Endothelial cell of umbilical vein (primary cell): ENCODE results near the gene TSHZ1. TPM values are rescaled to one million over a fixed set of nuclear protein-coding genes. Genes with fewer than 3 reads are reported as not detected.

ENCODE experiments used
- BruUV-seq: library from RNA; stranded (reverse); fragments of 400-500 nt; replicated peaks from 2 replicates; lab custom pipeline; 2021; lab: Mats Ljungman, UMichigan
- CTCF ChIA-PET: fragments of 300-600, 350-600 bp; sonication (Branson Sonifier 250); formaldehyde crosslinking; loops from one replicate; lab custom pipeline; 2021; ENCODE audit warnings: antibody characterized with exemption, inconsistent platforms; lab: Charles Lee
- POLR2A ChIA-PET: fragments of 300-600, 350-600 bp; sonication (Branson Sonifier 250); formaldehyde crosslinking; loops from one replicate; lab custom pipeline; 2021; ENCODE audit warnings: antibody characterized with exemption, inconsistent platforms; lab: Charles Lee
- DNase-seq: peaks from one replicate; pipeline ENCODE4 v3.0.0-alpha.2; 2011; ENCODE audit warnings: low read depth, low spot score
- FAIRE-seq: peaks from 2 replicates; lab custom pipeline; 2011; peaks lifted over from hg19 to GRCh38; lab: Jason Lieb, UNC
- H2AFZ ChIP-seq: 2 replicates; pipeline ENCODE4 v1.6.0; 2012; ENCODE audit warnings: low read depth, low read length, control low read depth, inconsistent platforms
- H3K27ac ChIP-seq: 2 replicates; pipeline ENCODE4 v1.5.1; 2011; ENCODE audit warnings: low read depth, mild to moderate bottlenecking, control low read depth, low read length, moderate library complexity; ENCODE audit not compliant: insufficient read depth
- H3K27me3 ChIP-seq, 2 experiments: 2 replicates each; pipeline versions ENCODE4 v1.6.0 to v1.6.1; 2011; ENCODE audit warnings: low read length in 2 of 2, mixed read lengths in 1 of 2; ENCODE audit not compliant: control insufficient read depth in 2 of 2, insufficient read depth in 2 of 2
- H3K36me3 ChIP-seq, 2 experiments: 2 replicates in 1 of 2; 3 replicates in 1 of 2; pipeline ENCODE4 v1.5.1; 2011; ENCODE audit warnings: low read length in 2 of 2, mild to moderate bottlenecking in 1 of 2, moderate library complexity in 1 of 2; ENCODE audit not compliant: control insufficient read depth in 2 of 2, insufficient read depth in 2 of 2; ENCODE audit errors: extremely low read depth in 1 of 2
- H3K4me1 ChIP-seq: 3 replicates; pipeline ENCODE4 v1.5.1; 2011; ENCODE audit warnings: mild to moderate bottlenecking, low read length; ENCODE audit not compliant: control insufficient read depth, insufficient read depth; ENCODE audit errors: extremely low read depth
- H3K4me2 ChIP-seq: 2 replicates; pipeline ENCODE4 v1.6.1; 2011; ENCODE audit warnings: low read length, control low read depth, mixed read lengths; ENCODE audit not compliant: insufficient read depth
- H3K4me3 ChIP-seq, 3 experiments: fragments of 200-600 bp in 1 of 3; sonication (generic), shearing (Covaris generic) in 1 of 3; replicated peaks in 1 of 3; 2 replicates each; pipeline ENCODE4 v1.5.1; 2011 to 2016; ENCODE audit warnings: control low read depth in 3 of 3, low read length in 3 of 3, mild to moderate bottlenecking in 2 of 3, inconsistent platforms in 1 of 3, low read depth in 1 of 3, moderate library complexity in 1 of 3; ENCODE audit not compliant: insufficient read depth in 1 of 3
- H3K79me2 ChIP-seq: 2 replicates; pipeline ENCODE4 v1.6.0; 2012; ENCODE audit warnings: low read length, inconsistent platforms; ENCODE audit not compliant: control insufficient read depth, insufficient read depth
- H3K9ac ChIP-seq: replicated peaks from 2 replicates; pipeline ENCODE3; 2011; ENCODE audit warnings: low read length, control low read depth; ENCODE audit not compliant: insufficient read depth; ENCODE audit errors: extremely low read depth
- H3K9me1 ChIP-seq: replicated peaks from 3 replicates; pipeline ENCODE4 v1.6.0; 2011; ENCODE audit warnings: mild to moderate bottlenecking, low read length; ENCODE audit not compliant: control insufficient read depth, insufficient read depth; ENCODE audit errors: extremely low read depth
- H3K9me3 ChIP-seq: replicated peaks from 2 replicates; pipeline ENCODE4 v1.5.1; 2012; ENCODE audit warnings: low read length, inconsistent platforms; ENCODE audit not compliant: control insufficient read depth, insufficient read depth
- H4K20me1 ChIP-seq: replicated peaks from 2 replicates; pipeline ENCODE3; 2011; ENCODE audit warnings: mild to moderate bottlenecking, low read length; ENCODE audit not compliant: control insufficient read depth, insufficient read depth; ENCODE audit errors: extremely low read depth
- EZH2 ChIP-seq: IDR thresholded peaks from 2 replicates; pipeline ENCODE4 v1.6.1; 2012; ENCODE audit warnings: borderline replicate concordance, low read depth, mild to moderate bottlenecking, moderate library complexity, low read length, inconsistent platforms; ENCODE audit not compliant: severe bottlenecking
- FOS ChIP-seq: IDR thresholded peaks from 2 replicates; pipeline ENCODE4 v1.6.1; 2011; ENCODE audit warnings: mild to moderate bottlenecking, low read length, moderate library complexity, borderline replicate concordance; ENCODE audit not compliant: insufficient read depth
- GATA2 ChIP-seq: IDR thresholded peaks from 2 replicates; pipeline ENCODE4 v1.7.0; 2011; ENCODE audit warnings: low read depth, mild to moderate bottlenecking, moderate library complexity, mixed read lengths, low read length; ENCODE audit not compliant: insufficient read length, insufficient read depth
- JUN ChIP-seq: IDR thresholded peaks from 2 replicates; pipeline ENCODE4 v1.6.1; 2011; ENCODE audit warnings: borderline replicate concordance, low read depth; ENCODE audit not compliant: insufficient read length, insufficient read depth
- MAX ChIP-seq: IDR thresholded peaks from 2 replicates; pipeline ENCODE4 v1.6.1; 2011; ENCODE audit not compliant: insufficient read depth, insufficient read length
- MYC ChIP-seq: IDR thresholded peaks from one replicate; pipeline ENCODE4 v1.6.1; 2011; ENCODE audit warnings: mild to moderate bottlenecking, low read depth, low read length
- POLR2A ChIP-seq: IDR thresholded peaks from 2 replicates; pipeline ENCODE4 v1.6.1; 2012; ENCODE audit warnings: low read depth, mild to moderate bottlenecking, control low read depth, low read length
- POLR2AphosphoS5 ChIP-seq: IDR thresholded peaks from 2 replicates; pipeline ENCODE4 v1.6.1; 2012; ENCODE audit warnings: low read depth, mild to moderate bottlenecking, control low read depth, low read length, moderate library complexity; ENCODE audit not compliant: insufficient read depth
- dilution Hi-C: fragments of 300-500 bp; cut with MboI; formaldehyde crosslinking; loops from one replicate; pipeline ENCODE4 v1.15.0; 2019; ENCODE audit warnings: low sequenced_read_pairs; ENCODE audit not compliant: extremely low pct_ligation_motif_present
- intact Hi-C: fragments of 100-400 bp; cut with micrococcal nuclease; formaldehyde crosslinking; loops from one replicate; pipeline ENCODE4 v1.10.0; 2022
- polyA plus RNA-seq, 4 experiments: library from polyadenylated mRNA; depleted of rRNA in 3 of 4; stranded (reverse) in 3 of 4; unstranded in 1 of 4; fragments of >200 nt; gene quantifications; 2 replicates each; pipeline versions ENCODE4 v1.2.1 to v1.2.3, GENCODE V29; 2011 to 2012; ENCODE audit warnings: missing spikeins in 1 of 4
- total RNA-seq: library from RNA; stranded (reverse); gene quantifications from 2 replicates; pipeline ENCODE4 v1.2.3, GENCODE V29; 2021
- TF ChIP-seq, protein P1 (sequence below), 2 donors: IDR thresholded peaks; 1 replicate in 1 of 2; 2 replicates in 1 of 2; pipeline ENCODE4 v1.5.1; 2011; ENCODE audit warnings: low read length in 2 of 2, mild to moderate bottlenecking in 2 of 2, moderate library complexity in 2 of 2, control low read depth in 1 of 2, inconsistent platforms in 1 of 2, low read depth in 1 of 2; ENCODE audit not compliant: insufficient read depth in 1 of 2; ENCODE audit errors: extremely low read depth in 1 of 2

TSHZ1 gene
- total and polyA plus RNA-seq, 2 donors (not counting 3 experiments of a cell fraction or from before 2014, with no cell fraction given): 4.2 to 10.2 TPM

DNA sequence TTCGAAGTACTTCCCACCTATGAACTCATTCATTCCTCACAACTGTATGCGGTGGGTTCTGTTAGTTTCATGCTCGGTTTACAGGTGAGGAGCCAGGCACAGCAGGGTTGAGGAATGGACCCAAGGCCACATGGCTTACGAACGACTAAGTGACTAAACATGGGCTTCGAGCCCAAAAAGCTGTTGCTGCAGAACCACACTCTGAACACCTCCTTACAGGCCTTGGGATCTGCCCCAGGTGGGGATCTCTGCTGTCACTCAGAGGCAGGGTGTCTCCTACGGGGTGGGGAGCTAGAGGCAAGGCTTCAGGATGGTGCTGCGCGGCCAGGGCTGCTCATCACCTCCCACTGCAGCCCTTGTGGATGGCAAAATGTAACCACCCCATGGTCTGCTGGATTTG lies 80.9 kb downstream of the TSHZ1 start:
- DNase-seq: no peak
- Histone ChIP-seq H3K4me3 (no peak overlapping the region), H3K4me2 (no peak overlapping the region), H3K27ac (no peak overlapping the region), H3K9me3 (no peaks in the 10 kb centered on the region), H3K79me2 (no peaks in the 10 kb centered on the region), H3K9ac (no peak overlapping the region), H3K4me1 (no peaks in the 10 kb centered on the region), H3K36me3 (peaks cover 0 to 11% of the 10 kb centered on the region in 2 experiments), H2AFZ (no peak overlapping the region), H4K20me1 (no peaks in the 10 kb centered on the region), H3K27me3 (no peaks in the 10 kb centered on the region), H3K9me1 (no peaks in the 10 kb centered on the region)
- TF ChIP-seq POLR2A (no peak), MAX (no peak), FOS (no peak), POLR2AphosphoS5 (no peak), JUN (no peak), EZH2 (no peak), GATA2 (no peak), MYC (no peak)
- TF ChIP-seq, protein P1, sequence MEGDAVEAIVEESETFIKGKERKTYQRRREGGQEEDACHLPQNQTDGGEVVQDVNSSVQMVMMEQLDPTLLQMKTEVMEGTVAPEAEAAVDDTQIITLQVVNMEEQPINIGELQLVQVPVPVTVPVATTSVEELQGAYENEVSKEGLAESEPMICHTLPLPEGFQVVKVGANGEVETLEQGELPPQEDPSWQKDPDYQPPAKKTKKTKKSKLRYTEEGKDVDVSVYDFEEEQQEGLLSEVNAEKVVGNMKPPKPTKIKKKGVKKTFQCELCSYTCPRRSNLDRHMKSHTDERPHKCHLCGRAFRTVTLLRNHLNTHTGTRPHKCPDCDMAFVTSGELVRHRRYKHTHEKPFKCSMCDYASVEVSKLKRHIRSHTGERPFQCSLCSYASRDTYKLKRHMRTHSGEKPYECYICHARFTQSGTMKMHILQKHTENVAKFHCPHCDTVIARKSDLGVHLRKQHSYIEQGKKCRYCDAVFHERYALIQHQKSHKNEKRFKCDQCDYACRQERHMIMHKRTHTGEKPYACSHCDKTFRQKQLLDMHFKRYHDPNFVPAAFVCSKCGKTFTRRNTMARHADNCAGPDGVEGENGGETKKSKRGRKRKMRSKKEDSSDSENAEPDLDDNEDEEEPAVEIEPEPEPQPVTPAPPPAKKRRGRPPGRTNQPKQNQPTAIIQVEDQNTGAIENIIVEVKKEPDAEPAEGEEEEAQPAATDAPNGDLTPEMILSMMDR (IDR thresholded peaks at IDR 0.05; ENCODE audit: extremely low read depth in 1 of 2, insufficient read depth in 1 of 2, low read depth in 1 of 2, low read length in 2 of 2): no peak
- intact Hi-C loops (no loop called here), dilution Hi-C loops (no loop called here)
- POLR2A ChIA-PET: no interaction called here
- BruUV-seq: no TSS peak
- CTCF ChIA-PET: interaction anchor here (1.1 kb wide), 1 partner anchor 82 kb away, joined by 3 read pairs; the partner anchor contains the start of gene PTGR3
- FAIRE-seq: no peak
